ENCODE data around the gene GPC1. TPM values are rescaled to one million over a fixed set of nuclear protein-coding genes. Genes with fewer than 3 reads are reported as not detected.

GPC1 gene
- total and polyA plus RNA-seq, 2 donors (not counting 1 experiment from before 2014, with no cell fraction given), result 1.2 to 3.3 TPM

DNA sequence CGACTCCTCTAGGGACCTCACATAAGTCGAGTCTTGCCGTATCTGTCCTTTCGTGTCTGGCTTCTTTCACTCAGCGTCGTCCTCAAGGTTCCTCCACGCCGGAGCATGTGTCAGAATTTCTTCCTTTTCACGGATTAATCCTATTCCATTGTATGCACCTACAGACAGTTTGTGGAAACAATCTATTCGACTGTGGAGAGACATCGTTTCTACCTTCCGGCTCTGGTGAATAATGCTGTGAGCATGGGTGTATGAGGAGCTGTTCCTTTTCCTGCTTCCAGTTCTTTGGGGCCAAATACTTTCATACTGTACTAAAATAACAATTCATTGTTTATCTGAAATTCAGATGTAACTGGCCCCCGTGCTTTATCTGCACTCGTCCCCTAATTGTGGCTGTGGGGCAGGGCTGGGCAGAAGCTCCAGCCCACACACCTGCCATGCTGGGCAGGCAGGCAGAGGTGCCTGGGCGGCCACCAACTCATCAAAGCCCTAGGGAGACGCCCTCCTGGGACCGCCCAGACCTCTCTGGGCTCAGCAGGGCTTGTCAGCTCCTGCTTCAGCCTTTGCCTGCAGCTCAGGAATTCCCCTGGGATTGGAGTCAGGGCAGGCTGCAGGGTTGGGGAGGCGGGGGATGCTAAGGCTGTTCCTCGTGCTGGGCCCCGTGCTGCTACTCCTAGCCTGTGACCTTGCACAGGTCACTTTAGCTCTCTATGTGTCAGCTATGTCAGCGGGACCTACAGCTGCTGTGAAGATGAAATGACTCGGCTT is 14.5 kb downstream of the GPC1 start:
- Histone ChIP-seq H3K27ac (ENCODE audit: low read length in 2 of 2) (no peak overlapping the region), H3K4me3 (ENCODE audit: control extremely low read depth in 1 of 5, extremely low read depth in 1 of 5, insufficient read depth in 1 of 5, low read depth in 2 of 5, low read length in 4 of 5) (no peak overlapping the region), H4K20me1 (ENCODE audit: control insufficient read depth, insufficient read depth, low read length, poor library complexity, severe bottlenecking) (no peaks in the 10 kb centered on the region), H3K27me3 (replicated peaks in 1 of 4; ENCODE audit: control extremely low read depth in 1 of 4, control insufficient read depth in 3 of 4, insufficient read depth in 4 of 4, low read length in 3 of 4) (peaks cover 0 to 42% (median 17%) of the 10 kb centered on the region in 4 experiments), H3K36me3 (replicated peaks in 1 of 2; ENCODE audit: control extremely low read depth in 1 of 2, control insufficient read depth in 1 of 2, extremely low read depth in 1 of 2, insufficient read depth in 2 of 2, low read length in 1 of 2) (no peaks in the 10 kb centered on the region), H3K9me3 (ENCODE audit: control extremely low read depth in 1 of 3, control insufficient read depth in 2 of 3, insufficient read depth in 1 of 3, low read length in 2 of 3) (peaks cover 0 to 10% (median 0%) of the 10 kb centered on the region in 3 donors), H3K4me1 (ENCODE audit: control insufficient read depth in 2 of 2, insufficient read depth in 2 of 2, low read length in 2 of 2) (peaks cover 20 to 25% of the 10 kb centered on the region in 2 donors), H2AFZ (ENCODE audit: insufficient read depth, low read depth, low read length, poor library complexity, severe bottlenecking) (no peak overlapping the region), H3K9ac (ENCODE audit: low read length) (no peak overlapping the region), H3K4me2 (replicated peaks; ENCODE audit: low read depth, low read length, poor library complexity, severe bottlenecking) (no peak overlapping the region), H3K79me2 (ENCODE audit: control insufficient read depth, insufficient read depth, low read length) (no peaks in the 10 kb centered on the region)
- intact Hi-C loops (cut with micrococcal nuclease), result no loop called here
- POLR2A ChIA-PET, result no interaction called here
- H3K4me3 Mint-ChIP-seq, result peak overlapping the region; percentile 52
- no peak overlapping the region for H3K27ac Mint-ChIP-seq
- H3K4me1 Mint-ChIP-seq, result peaks cover 28% of the 10 kb centered on the region
- no peak for TF ChIP-seq CTCF (IDR thresholded peaks at IDR 0.05)
- TF ChIP-seq EZH2 (IDR thresholded peaks at IDR 0.05; ENCODE audit: borderline replicate concordance, insufficient read depth, low read depth, low read length, poor library complexity, severe bottlenecking), result no peak
- DNase-seq (no peak), ATAC-seq (ENCODE audit: low read depth) (peak; percentile 28)
- H3K27me3 Mint-ChIP-seq, result peaks cover 41% of the 10 kb centered on the region
- WGBS (ENCODE audit: insufficient coverage), result 80% methylated on average over 18 of the region's 22 CpGs
- H3K9me3 Mint-ChIP-seq (ENCODE audit: insufficient read depth), result no peaks in the 10 kb centered on the region
- CTCF ChIA-PET, result no interaction called here

GRCh38 chr2:240450532-240451107 is 15.2 kb downstream of the GPC1 start:
- peaks cover 0 to 49% (median 21%) of the 10 kb centered on the region in 4 experiments for H3K27me3 ChIP-seq (replicated peaks in 1 of 4; ENCODE audit: control extremely low read depth in 1 of 4, control insufficient read depth in 3 of 4, insufficient read depth in 4 of 4, low read length in 3 of 4)
- TF ChIP-seq CTCF (IDR thresholded peaks at IDR 0.05), result no peak
- DNase-seq (no peak), ATAC-seq (ENCODE audit: low read depth) (peak; percentile 11)
- H3K4me3 Mint-ChIP-seq, result peak overlapping the region; percentile 52
- ChIA-PET CTCF (no interaction called here), POLR2A (no interaction called here)
- H3K79me2 ChIP-seq (ENCODE audit: control insufficient read depth, insufficient read depth, low read length), result no peaks in the 10 kb centered on the region
- no peak overlapping the region for H3K4me3 ChIP-seq (ENCODE audit: control extremely low read depth in 1 of 5, extremely low read depth in 1 of 5, insufficient read depth in 1 of 5, low read depth in 2 of 5, low read length in 4 of 5)
- H3K9me3 ChIP-seq (ENCODE audit: control extremely low read depth in 1 of 3, control insufficient read depth in 2 of 3, insufficient read depth in 1 of 3, low read length in 2 of 3), result peaks cover 0 to 10% (median 0%) of the 10 kb centered on the region in 3 donors
- no peak overlapping the region for H2AFZ ChIP-seq (ENCODE audit: insufficient read depth, low read depth, low read length, poor library complexity, severe bottlenecking)
- no peak overlapping the region for H3K27ac ChIP-seq (ENCODE audit: low read length in 2 of 2)
- no peaks in the 10 kb centered on the region for H3K36me3 ChIP-seq (replicated peaks in 1 of 2; ENCODE audit: control extremely low read depth in 1 of 2, control insufficient read depth in 1 of 2, extremely low read depth in 1 of 2, insufficient read depth in 2 of 2, low read length in 1 of 2)
- no peak overlapping the region for H3K9ac ChIP-seq (ENCODE audit: low read length)
- peaks cover 43% of the 10 kb centered on the region for H3K27me3 Mint-ChIP-seq
- WGBS (ENCODE audit: insufficient coverage), result 85% methylated on average over 13 of the region's 16 CpGs
- H3K4me1 Mint-ChIP-seq, result peaks cover 29% of the 10 kb centered on the region
- H3K9me3 Mint-ChIP-seq (ENCODE audit: insufficient read depth), result no peaks in the 10 kb centered on the region
- H3K27ac Mint-ChIP-seq, result no peak overlapping the region
- H4K20me1 ChIP-seq (ENCODE audit: control insufficient read depth, insufficient read depth, low read length, poor library complexity, severe bottlenecking), result no peaks in the 10 kb centered on the region
- intact Hi-C loops (cut with micrococcal nuclease), result no loop called here
- no peak overlapping the region for H3K4me2 ChIP-seq (replicated peaks; ENCODE audit: low read depth, low read length, poor library complexity, severe bottlenecking)
- peaks cover 26 to 29% of the 10 kb centered on the region in 2 donors for H3K4me1 ChIP-seq (ENCODE audit: control insufficient read depth in 2 of 2, insufficient read depth in 2 of 2, low read length in 2 of 2)
